Measurements from ENCODE around the gene SMLR1.

SMLR1 gene

DNA sequence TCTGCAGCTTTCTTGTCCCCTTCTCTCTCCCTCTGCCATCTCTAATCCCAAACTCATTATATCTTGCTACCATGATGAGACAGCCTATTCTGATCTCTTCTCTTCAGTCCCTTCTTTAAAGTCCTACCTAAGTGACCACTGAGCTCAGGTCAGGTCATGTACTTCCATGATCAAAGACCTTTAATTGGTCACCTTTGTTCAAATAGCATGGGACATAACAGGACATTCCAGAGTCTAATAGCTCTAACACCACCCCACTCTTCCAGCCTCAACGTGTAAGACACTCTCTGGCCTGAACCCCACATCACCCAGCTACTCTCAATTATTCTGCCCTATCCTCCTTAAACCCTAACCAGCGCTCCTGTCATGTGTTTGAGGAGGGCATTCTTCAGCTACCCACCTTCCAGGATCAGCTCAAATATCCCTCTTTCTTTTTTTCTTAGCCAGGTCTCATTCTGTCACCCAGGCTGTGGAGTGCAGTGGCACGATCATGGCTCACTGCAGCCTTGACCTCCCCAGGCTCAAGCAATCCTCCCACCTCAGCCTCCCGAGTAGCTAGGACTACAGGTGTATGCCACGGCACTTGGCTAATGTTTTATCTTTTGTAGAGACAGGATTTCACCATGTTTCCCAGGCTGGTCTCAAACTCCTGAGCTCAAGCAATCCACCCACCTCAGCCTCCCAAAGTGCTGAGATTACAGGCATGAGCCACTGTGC is 2.1 kb upstream of the SMLR1 start:
- DNase-seq (ENCODE audit: low read depth), result no peak

- DNase-seq (ENCODE audit: low read depth), result no peak
Observed at GRCh38 chr6:130825772-130826441, 1.3 kb upstream of the SMLR1 start.

DNA sequence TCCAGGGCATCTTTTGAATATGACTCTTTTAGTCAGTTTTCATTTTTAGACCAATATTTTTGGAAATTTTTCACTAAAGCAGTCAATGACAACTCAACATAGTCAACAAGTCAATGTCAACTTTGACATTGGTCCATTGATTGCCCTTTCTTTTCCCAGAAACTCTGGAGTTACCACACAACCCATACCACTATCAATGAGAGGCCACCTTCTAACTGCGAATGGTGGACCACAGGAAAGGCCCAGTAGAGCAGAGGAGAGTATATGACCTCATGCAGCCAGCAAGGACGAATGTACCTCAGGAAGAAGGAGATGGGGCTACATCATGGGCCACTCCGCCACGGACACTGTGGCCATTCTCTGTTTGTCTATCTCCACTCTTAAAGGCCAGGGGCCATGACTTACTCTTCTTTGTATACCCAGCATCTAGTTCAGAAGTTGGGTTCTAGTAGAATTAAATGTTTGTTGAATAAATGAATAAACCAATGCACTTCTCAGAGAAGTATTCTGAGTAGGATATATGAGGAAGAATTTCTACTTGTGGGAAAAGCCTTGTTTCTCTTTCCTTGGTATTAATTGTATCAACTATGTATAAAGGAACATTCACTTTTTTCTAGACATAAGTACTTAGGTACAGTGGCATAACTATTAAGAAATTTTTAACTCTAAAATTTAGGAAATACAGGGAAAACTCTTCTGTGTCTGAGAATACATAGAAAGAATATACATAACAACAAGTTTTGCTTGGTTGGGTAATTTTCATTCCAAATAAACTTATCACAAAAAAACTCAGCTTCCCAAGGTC is 562 bp upstream of the SMLR1 start:
- no peak for DNase-seq (ENCODE audit: low read depth)

- no peak for DNase-seq (ENCODE audit: low read depth)
Observed at GRCh38 chr6:130829333-130829910, 2.2 kb downstream of the SMLR1 start.

DNA sequence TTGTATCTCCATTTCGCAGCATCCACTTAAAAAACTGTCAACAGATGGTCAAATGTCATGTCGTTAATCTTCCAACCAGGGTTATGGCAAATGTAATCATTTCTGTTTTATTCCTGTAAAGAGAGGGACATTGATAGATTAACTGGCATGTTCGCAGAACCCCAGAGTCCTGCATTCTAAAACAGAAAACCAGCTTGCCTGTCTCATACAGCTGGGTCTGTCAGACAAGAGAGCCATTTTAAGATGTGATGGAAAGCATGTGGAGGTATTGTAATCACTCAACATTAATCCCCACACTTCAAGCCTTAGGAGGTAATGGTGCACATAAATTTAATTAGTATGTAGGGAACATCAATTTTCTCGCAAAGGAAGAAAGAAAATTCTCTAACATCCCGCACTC is 4.4 kb downstream of the SMLR1 start:
- DNase-seq (ENCODE audit: low read depth), result no peak

GRCh38 chr6:130833569-130833968 is 6.4 kb downstream of the SMLR1 start:
- DNase-seq (ENCODE audit: low read depth), result no peak

GRCh38 chr6:130834482-130835251 is 7.5 kb downstream of the SMLR1 start:
- DNase-seq (ENCODE audit: low read depth), result no peak

DNA sequence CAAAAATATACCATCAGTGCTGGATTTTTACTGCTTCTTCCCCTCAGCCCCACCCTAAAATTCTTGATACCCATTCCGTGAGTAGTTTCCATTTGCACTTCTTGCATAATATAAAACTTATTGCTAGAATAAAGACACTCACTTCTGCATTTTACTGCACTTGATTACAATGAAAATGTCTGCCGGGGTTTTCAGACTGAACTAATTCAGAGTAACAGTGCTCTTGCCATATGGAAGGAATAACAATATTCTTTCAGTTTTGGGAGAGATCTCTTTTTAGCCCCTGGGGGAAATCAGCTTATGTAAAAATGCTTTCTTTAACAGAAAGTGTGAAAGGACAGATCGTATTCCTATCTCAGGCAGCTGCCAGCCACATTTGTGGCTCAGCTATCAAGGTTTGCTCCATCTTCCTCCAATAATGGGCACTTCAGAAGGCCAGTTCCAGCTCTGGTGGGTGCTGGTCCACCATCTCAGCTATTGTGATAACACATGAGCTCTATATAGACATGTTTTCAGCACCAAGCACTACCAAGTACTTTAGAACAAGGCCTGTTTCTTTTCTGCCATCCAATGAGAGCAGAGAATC is 8.9 kb downstream of the SMLR1 start:
- no peak for DNase-seq (ENCODE audit: low read depth)

GRCh38 chr6:130837067-130837466 is 9.9 kb downstream of the SMLR1 start:
- no peak for DNase-seq (ENCODE audit: low read depth)

GRCh38 chr6:130838250-130838860 is 11.1 kb downstream of the SMLR1 start:
- DNase-seq (ENCODE audit: low read depth), result no peak

- no peak for DNase-seq (ENCODE audit: low read depth)
Observed at GRCh38 chr6:130838951-130839350, 11.7 kb downstream of the SMLR1 start.

GRCh38 chr6:130839379-130839778 is 12.2 kb downstream of the SMLR1 start:
- DNase-seq (ENCODE audit: low read depth), result no peak

DNA sequence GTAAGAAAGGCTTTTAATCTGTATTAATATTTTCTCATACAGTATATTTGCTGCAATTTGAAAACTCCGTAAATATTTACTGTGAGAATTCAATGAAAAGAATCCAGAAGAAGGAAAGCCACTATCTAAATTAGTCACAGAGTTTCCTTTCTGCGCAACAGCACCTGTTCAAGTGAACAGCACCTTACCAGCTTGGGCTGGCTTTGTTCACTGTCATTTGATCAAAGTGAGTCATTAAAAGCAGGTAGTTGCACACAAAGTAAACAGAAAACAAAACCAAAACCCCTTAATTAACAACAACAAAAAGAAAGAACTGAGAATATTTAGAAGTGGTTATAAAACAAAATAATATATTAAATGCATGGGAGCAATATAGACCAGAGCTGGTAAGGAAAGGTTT is 12.8 kb downstream of the SMLR1 start:
- no peak for DNase-seq (ENCODE audit: low read depth)

DNA sequence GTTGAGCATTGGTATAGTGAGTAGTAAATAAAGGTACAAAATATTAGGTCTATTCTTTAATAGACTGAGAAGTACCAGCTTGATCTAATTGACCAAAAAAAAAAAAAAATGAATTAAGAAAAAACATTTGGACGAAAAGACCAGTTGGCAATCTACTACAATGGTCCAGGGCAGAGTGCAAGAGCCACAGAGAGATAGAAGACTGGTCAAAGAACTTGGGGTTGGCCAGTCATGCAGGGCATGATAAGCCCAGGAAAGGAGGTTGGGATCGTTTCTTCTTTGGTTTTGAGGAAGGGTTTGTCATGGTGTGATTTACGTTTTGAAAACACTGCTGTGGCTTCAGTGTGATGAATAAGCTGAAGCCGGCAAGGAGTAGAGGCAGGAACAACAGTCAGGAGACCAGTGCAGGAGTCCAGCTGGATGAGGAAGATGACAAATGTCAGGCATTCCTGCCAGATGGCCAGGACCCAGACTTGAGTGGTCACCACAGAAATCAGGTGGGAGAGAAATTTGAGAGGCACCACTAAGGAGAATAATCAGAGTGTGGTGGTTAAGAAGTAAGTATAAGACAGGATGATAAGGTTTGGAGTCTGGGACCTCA is 14.0 kb downstream of the SMLR1 start:
- DNase-seq (ENCODE audit: low read depth), result no peak

GRCh38 chr6:130843575-130844320 is 16.5 kb downstream of the SMLR1 start:
- DNase-seq (ENCODE audit: low read depth), result no peak

DNA sequence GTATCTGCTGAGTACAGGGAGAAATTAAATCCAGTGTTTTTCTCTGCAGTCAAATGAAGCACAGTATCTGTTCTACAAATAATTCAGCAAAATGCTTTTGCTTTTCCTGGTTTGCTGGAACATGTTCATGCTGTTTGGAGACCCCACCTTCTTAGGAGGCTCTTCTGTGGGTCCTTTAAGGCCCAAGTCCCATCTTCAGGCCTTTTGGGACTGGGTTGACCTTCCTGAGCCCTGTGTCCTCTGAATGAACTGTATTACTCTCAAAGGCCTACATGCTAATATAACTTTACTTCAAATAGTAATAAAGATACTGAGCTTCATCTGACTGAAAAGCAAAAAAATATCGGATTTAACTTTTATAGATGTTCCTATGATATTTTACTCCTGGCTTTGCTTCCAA is 19.3 kb downstream of the SMLR1 start:
- no peak for DNase-seq (ENCODE audit: low read depth)

- no peak for DNase-seq (ENCODE audit: low read depth)
Observed at GRCh38 chr6:130847001-130847910, 20.1 kb downstream of the SMLR1 start.

- no peak for DNase-seq (ENCODE audit: low read depth)
Observed at GRCh38 chr6:130848945-130849344, 21.7 kb downstream of the SMLR1 start.

DNA sequence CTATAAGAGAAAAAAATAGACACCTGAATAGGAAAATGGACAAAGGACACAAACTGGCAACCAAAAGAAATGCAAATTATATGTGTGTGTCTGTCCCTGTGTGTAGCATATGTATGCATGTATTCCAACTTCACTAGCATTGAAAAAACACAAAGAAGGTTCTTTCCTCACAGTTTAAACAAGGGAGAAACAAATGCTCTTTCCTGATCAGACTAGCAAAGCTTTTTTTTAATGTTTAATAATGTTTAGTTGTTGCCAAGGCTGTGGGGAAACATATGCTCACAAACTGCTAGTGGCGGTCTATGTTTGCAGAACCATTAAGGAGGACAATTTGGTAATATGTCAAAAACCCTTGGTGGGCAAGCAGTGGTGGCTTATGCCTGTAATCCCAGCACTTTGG is 22.4 kb downstream of the SMLR1 start:
- no peak for DNase-seq (ENCODE audit: low read depth)

Measured in stimulated activated CD8-positive, alpha-beta memory T cell treated with anti-CD3 and anti-CD28 coated beads, Interleukin-12 subunit alpha, Interleukin-12 subunit beta, amount 100 ng/mL, for 4 hours (primary cell).